GM12892 (cell line): ENCODE measurements around the gene OAF.

Source experiments
- POLR2A ChIP-seq: IDR thresholded peaks from 2 replicates; pipeline ENCODE4 v1.6.1; 2011; ENCODE audit warnings: low read depth, low read length, control low read depth
- POLR2AphosphoS5 ChIP-seq: IDR thresholded peaks from 2 replicates; pipeline ENCODE4 v1.6.1; 2011; ENCODE audit warnings: low read depth, low read length, control low read depth

DNA sequence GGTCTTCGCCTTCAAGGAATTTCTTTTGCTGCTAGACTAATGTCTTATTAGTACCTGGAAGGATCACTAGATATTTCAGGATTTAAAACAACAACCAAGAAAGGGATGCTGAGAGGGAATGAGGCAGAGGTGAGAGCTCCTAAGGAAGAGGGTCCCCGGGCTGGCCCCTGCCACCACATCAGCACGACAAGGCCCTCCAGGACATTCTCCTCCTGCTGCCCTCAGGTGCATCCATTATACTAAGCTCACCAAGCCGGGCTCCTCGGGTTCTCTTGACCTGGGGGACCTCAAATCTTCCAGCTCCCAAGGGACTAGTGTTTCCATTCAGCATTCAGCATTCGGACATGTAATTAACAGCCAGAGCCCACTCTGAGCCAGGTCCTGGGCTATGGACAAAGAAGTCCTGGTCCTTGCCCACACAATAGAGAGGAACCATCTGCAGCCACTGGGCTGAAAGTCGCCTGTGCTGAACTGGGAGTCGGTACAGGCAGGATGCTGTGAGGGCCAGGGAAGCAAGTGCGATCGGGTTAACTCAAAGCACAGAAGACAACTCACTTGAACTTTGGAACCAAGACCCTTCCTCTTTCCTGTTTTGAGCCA, 29.4 kb upstream of the OAF start:
- TF ChIP-seq POLR2A (no peak), POLR2AphosphoS5 (no peak)
